Astrocyte (in vitro differentiated cells and primary cell): ENCODE measurements around the gene CAND2. TPM values are rescaled to one million over a fixed set of nuclear protein-coding genes. Genes with fewer than 3 reads are reported as not detected.
A peak's percentile ranks its signal among the peaks of the same experiment; 100 is the strongest.
"Not testable (repeated sequence)": the region's sequence is repeated elsewhere in the genome, so short reads cannot be mapped to it uniquely, and the experiment has no call there.

Source experiments
- DNase-seq: peaks from one replicate; pipeline ENCODE4 v3.0.0-alpha.2; 2010; ENCODE audit warnings: low read depth
- FAIRE-seq: peaks from 2 replicates; lab custom pipeline; 2011; peaks lifted over from hg19 to GRCh38; lab: Jason Lieb, UNC
- H2AFZ ChIP-seq: 2 replicates; pipeline ENCODE4 v1.6.0; 2012; ENCODE audit warnings: low read depth, low read length, inconsistent platforms
- H3K27ac ChIP-seq: 2 replicates; pipeline ENCODE4 v1.5.1; 2011; ENCODE audit warnings: low read depth, low read length, inconsistent platforms
- H3K27me3 ChIP-seq: 2 replicates; pipeline ENCODE4 v1.6.0; 2011; ENCODE audit warnings: low read length, inconsistent platforms; ENCODE audit not compliant: insufficient read depth
- H3K36me3 ChIP-seq: 2 replicates; pipeline ENCODE4 v1.5.1; 2011; ENCODE audit warnings: low read length, inconsistent platforms; ENCODE audit not compliant: insufficient read depth
- H3K4me1 ChIP-seq: 2 replicates; pipeline ENCODE4 v1.5.1; 2011; ENCODE audit warnings: low read length, inconsistent platforms; ENCODE audit not compliant: insufficient read depth
- H3K4me2 ChIP-seq: 2 replicates; pipeline ENCODE4 v1.6.0; 2012; ENCODE audit warnings: low read length, inconsistent platforms
- H3K4me3 ChIP-seq: 2 replicates; pipeline ENCODE4 v1.5.1; 2011; ENCODE audit warnings: low read depth, mild to moderate bottlenecking, low read length, inconsistent platforms; ENCODE audit not compliant: insufficient read depth
- H3K79me2 ChIP-seq: 2 replicates; pipeline ENCODE4 v1.6.0; 2012; ENCODE audit warnings: mild to moderate bottlenecking, low read length, inconsistent platforms; ENCODE audit not compliant: insufficient read depth
- H3K9ac ChIP-seq: 2 replicates; pipeline ENCODE4 v1.6.0; 2012; ENCODE audit warnings: mild to moderate bottlenecking, low read length, inconsistent platforms
- H3K9me3 ChIP-seq: 2 replicates; pipeline ENCODE4 v1.5.1; 2012; ENCODE audit warnings: low read depth, mild to moderate bottlenecking, low read length, inconsistent platforms; ENCODE audit not compliant: insufficient read depth
- H4K20me1 ChIP-seq: 2 replicates; pipeline ENCODE4 v1.6.0; 2012; ENCODE audit warnings: low read length, inconsistent platforms; ENCODE audit not compliant: insufficient read depth
- H3K27ac Mint-ChIP-seq: one replicate; pipeline ENCODE4 v1.8.0; 2021; ENCODE audit warnings: mild to moderate bottlenecking, mixed read lengths; ENCODE audit not compliant: unreplicated experiment
- H3K27me3 Mint-ChIP-seq: one replicate; pipeline ENCODE4 v1.8.0; 2021; ENCODE audit warnings: low read depth, mixed read lengths; ENCODE audit not compliant: unreplicated experiment
- H3K36me3 Mint-ChIP-seq: one replicate; pipeline ENCODE4 v1.8.0; 2021; ENCODE audit warnings: low read depth, mixed read lengths; ENCODE audit not compliant: unreplicated experiment
- H3K4me1 Mint-ChIP-seq: one replicate; pipeline ENCODE4 v1.8.0; 2021; ENCODE audit warnings: low read depth, mixed read lengths; ENCODE audit not compliant: unreplicated experiment
- H3K4me3 Mint-ChIP-seq: one replicate; pipeline ENCODE4 v1.8.0; 2021; ENCODE audit warnings: mild to moderate bottlenecking, moderate library complexity, mixed read lengths; ENCODE audit not compliant: unreplicated experiment
- H3K9me3 Mint-ChIP-seq: one replicate; pipeline ENCODE4 v1.8.0; 2021; ENCODE audit warnings: mild to moderate bottlenecking, mixed read lengths; ENCODE audit not compliant: unreplicated experiment
- CTCF ChIP-seq: IDR thresholded peaks from 2 replicates; pipeline ENCODE4 v1.5.1; 2011; ENCODE audit warnings: low read depth, mild to moderate bottlenecking, inconsistent platforms, low read length, moderate library complexity; ENCODE audit not compliant: insufficient read depth
- EZH2 ChIP-seq: IDR thresholded peaks from 2 replicates; pipeline ENCODE4 v1.6.1; 2012; ENCODE audit warnings: mild to moderate bottlenecking, low read length, inconsistent platforms; ENCODE audit not compliant: insufficient read depth
- total RNA-seq: library from RNA; stranded (reverse); gene quantifications from 2 replicates; pipeline ENCODE4 v1.2.1, GENCODE V29; 2021

The CAND2 gene
- total RNA-seq, 1 donor from 2014 or later, result 4.6 TPM

GRCh38 chr3:12875857-12876836 is 79.7 kb downstream of the CAND2 start:
- Mint-ChIP-seq H3K9me3 (no peaks in the 10 kb centered on the region), H3K4me1 (no peaks in the 10 kb centered on the region), H3K36me3 (no peaks in the 10 kb centered on the region), H3K4me3 (no peak overlapping the region), H3K27ac (no peak overlapping the region), H3K27me3 (peaks cover 54% of the 10 kb centered on the region)
- FAIRE-seq, result no peak
- Histone ChIP-seq H3K9me3 (no peaks in the 10 kb centered on the region), H3K4me3 (no peak overlapping the region), H3K4me1 (no peaks in the 10 kb centered on the region), H3K36me3 (no peaks in the 10 kb centered on the region), H2AFZ (peak overlapping the region; percentile 66), H4K20me1 (no peaks in the 10 kb centered on the region), H3K9ac (no peak overlapping the region), H3K79me2 (no peaks in the 10 kb centered on the region), H3K27ac (no peak overlapping the region), H3K27me3 (peaks cover 5% of the 10 kb centered on the region), H3K4me2 (peak overlapping the region; percentile 55)
- TF ChIP-seq CTCF, result no peak
- no peak for TF ChIP-seq EZH2
- DNase-seq, result no peak

GRCh38 chr3:12877040-12877439 is 80.6 kb downstream of the CAND2 start:
- DNase-seq (no peak), FAIRE-seq (no peak)
- Histone ChIP-seq H3K4me3 (no peak overlapping the region), H3K4me1 (no peaks in the 10 kb centered on the region), H2AFZ (no peak overlapping the region), H4K20me1 (no peaks in the 10 kb centered on the region), H3K27me3 (peaks cover 2% of the 10 kb centered on the region), H3K27ac (no peak overlapping the region), H3K36me3 (no peaks in the 10 kb centered on the region), H3K9ac (no peak overlapping the region), H3K4me2 (no peak overlapping the region), H3K79me2 (no peaks in the 10 kb centered on the region), H3K9me3 (no peaks in the 10 kb centered on the region)
- H3K4me1 Mint-ChIP-seq, result no peaks in the 10 kb centered on the region
- TF ChIP-seq EZH2, result no peak
- no peak for TF ChIP-seq CTCF
- H3K9me3 Mint-ChIP-seq, result no peaks in the 10 kb centered on the region
- H3K27me3 Mint-ChIP-seq, result peaks cover 56% of the 10 kb centered on the region
- H3K4me3 Mint-ChIP-seq, result no peak overlapping the region
- no peak overlapping the region for H3K27ac Mint-ChIP-seq
- H3K36me3 Mint-ChIP-seq, result no peaks in the 10 kb centered on the region

DNA sequence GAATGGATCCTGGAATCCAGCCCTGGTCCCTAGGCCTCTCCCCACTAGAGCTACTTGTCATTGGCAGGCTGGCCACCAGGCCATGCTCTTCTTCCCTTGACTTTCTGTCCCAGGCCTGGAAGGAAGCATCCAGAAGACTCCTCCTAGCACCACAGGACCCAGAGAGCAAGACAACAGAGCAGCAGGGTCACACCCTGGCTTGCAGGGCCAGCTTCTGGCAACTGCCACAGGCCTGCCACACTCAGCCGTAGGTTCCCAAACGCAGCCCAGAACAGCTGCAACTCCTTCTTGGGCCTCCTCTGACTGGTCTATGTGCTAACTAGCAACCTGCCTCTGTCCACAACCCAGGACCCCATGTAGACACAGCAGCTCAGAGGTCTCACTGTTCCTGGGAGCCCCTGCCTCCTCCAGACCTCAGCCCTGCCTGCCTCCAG is 81.7 kb downstream of the CAND2 start:
- H2AFZ ChIP-seq, result no peak overlapping the region
- H3K4me3 ChIP-seq, result no peak overlapping the region
- H4K20me1 ChIP-seq, result no peaks in the 10 kb centered on the region
- H3K27ac ChIP-seq, result no peak overlapping the region
- H3K27me3 Mint-ChIP-seq, result peaks cover 49% of the 10 kb centered on the region
- no peaks in the 10 kb centered on the region for H3K27me3 ChIP-seq
- H3K36me3 ChIP-seq, result no peaks in the 10 kb centered on the region
- H3K9ac ChIP-seq, result no peak overlapping the region
- no peak overlapping the region for H3K4me2 ChIP-seq
- H3K9me3 Mint-ChIP-seq, result peaks cover 1% of the 10 kb centered on the region
- no peaks in the 10 kb centered on the region for H3K9me3 ChIP-seq
- DNase-seq (no peak), FAIRE-seq (no peak)
- no peaks in the 10 kb centered on the region for H3K36me3 Mint-ChIP-seq
- H3K27ac Mint-ChIP-seq, result no peak overlapping the region
- no peaks in the 10 kb centered on the region for H3K4me1 Mint-ChIP-seq
- H3K79me2 ChIP-seq, result no peaks in the 10 kb centered on the region
- no peak for TF ChIP-seq EZH2
- no peak for TF ChIP-seq CTCF
- no peak overlapping the region for H3K4me3 Mint-ChIP-seq
- no peaks in the 10 kb centered on the region for H3K4me1 ChIP-seq

DNA sequence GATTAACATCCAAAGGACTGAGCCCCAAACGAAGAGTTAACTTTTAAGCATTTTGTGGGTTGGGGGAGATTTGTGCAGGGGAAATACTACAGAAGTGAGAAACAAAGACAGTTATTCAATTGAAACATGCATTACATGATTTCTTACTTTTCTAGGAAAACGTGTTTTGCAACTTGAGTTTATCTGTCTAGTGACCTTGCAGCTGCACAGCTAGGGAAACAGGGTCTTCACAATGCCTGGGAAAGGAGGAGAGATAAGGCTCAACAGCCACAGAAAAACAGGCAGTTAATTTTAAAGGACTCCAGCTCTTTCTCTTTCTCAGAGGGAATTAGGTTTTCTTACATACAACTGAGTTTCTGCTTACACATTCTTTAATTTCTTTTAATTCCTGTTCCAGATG is 82.3 kb downstream of the CAND2 start:
- H3K4me3 Mint-ChIP-seq, result not testable (repeated sequence)

More for the DNA sequence above, 82.3 kb downstream of the CAND2 start:
- H3K27me3 Mint-ChIP-seq, result peaks cover 52% of the 10 kb centered on the region
- not testable (repeated sequence) for FAIRE-seq, DNase-seq, H3K9me3 ChIP-seq, H4K20me1 ChIP-seq, H3K36me3 ChIP-seq, H3K4me2 ChIP-seq, H3K27me3 ChIP-seq, H3K36me3 Mint-ChIP-seq, H3K4me1 ChIP-seq, H3K4me3 ChIP-seq, H3K27ac ChIP-seq, H3K9ac ChIP-seq, H3K4me1 Mint-ChIP-seq, H3K79me2 ChIP-seq, H3K9me3 Mint-ChIP-seq, H2AFZ ChIP-seq, H3K27ac Mint-ChIP-seq
